SK-N-SH (cell line): Measurements from ENCODE around the gene KRT35. TPM values are rescaled to one million over a fixed set of nuclear protein-coding genes. Genes with fewer than 3 reads are reported as not detected.

Source experiments
- CTCF ChIA-PET: fragments of 300-600, 350-600 bp; formaldehyde crosslinking; extraction: SDS; loops from one replicate; lab custom pipeline; 2021; lab: Yijun Ruan, JAX
- POLR2A ChIA-PET: fragments of 350-600 bp; sonication (Branson Sonifier 250); formaldehyde crosslinking; extraction: SDS; loops from one replicate; lab custom pipeline; 2020; ENCODE audit warnings: antibody characterized with exemption, inconsistent platforms; lab: Yijun Ruan, JAX
- DNase-seq: peaks from one replicate; pipeline ENCODE4 v3.0.0; 2012
- H2AFZ ChIP-seq: fragments of 200-600 bp; sonication (generic); 2 replicates; pipeline ENCODE4 v1.8.1; 2016; ENCODE audit warnings: antibody characterized with exemption, mild to moderate bottlenecking, low read depth
- H3F3A ChIP-seq: fragments of 200-600 bp; sonication (generic); replicated peaks from 2 replicates; pipeline ENCODE3; 2016; ENCODE audit warnings: antibody characterized with exemption, mild to moderate bottlenecking; ENCODE audit not compliant: insufficient read depth
- H3K27ac ChIP-seq, 2 experiments: fragments of 200-500 bp in 1 of 2; fragments of 200-600 bp in 1 of 2; sonication (Bioruptor generic) in 1 of 2; sonication (generic), shearing (Covaris generic) in 1 of 2; 2 replicates each; pipeline versions ENCODE4 v1.5.1 to v1.6.1; 2014 to 2016; ENCODE audit warnings: low read depth in 2 of 2, inconsistent platforms in 1 of 2, low read length in 1 of 2, mild to moderate bottlenecking in 1 of 2, mixed read lengths in 1 of 2
- H3K27me3 ChIP-seq: fragments of 200-600 bp; sonication (generic), shearing (Covaris generic); 2 replicates; pipeline ENCODE4 v1.6.1; 2016; ENCODE audit warnings: mixed run types; ENCODE audit not compliant: insufficient read depth
- H3K36me3 ChIP-seq, 2 experiments: fragments of 200-500 bp in 1 of 2; fragments of 200-600 bp in 1 of 2; sonication (Bioruptor generic) in 1 of 2; sonication (generic) in 1 of 2; replicated peaks in 1 of 2; 2 replicates each; pipeline versions ENCODE3 to v1.5.1; 2014 to 2016; ENCODE audit warnings: low read length in 1 of 2, mild to moderate bottlenecking in 1 of 2; ENCODE audit not compliant: insufficient read depth in 2 of 2, control insufficient read depth in 1 of 2
- H3K4me1 ChIP-seq, 2 experiments: fragments of 200-500 bp in 1 of 2; fragments of 200-600 bp in 1 of 2; sonication (Bioruptor generic) in 1 of 2; sonication (generic), shearing (Covaris generic) in 1 of 2; 2 replicates each; pipeline versions ENCODE4 v1.5.1 to v1.6.1; 2014 to 2016; ENCODE audit warnings: low read depth in 1 of 2, low read length in 1 of 2, mixed run types in 1 of 2; ENCODE audit not compliant: insufficient read depth in 2 of 2, control insufficient read depth in 1 of 2
- H3K4me2 ChIP-seq: fragments of 200-600 bp; sonication (generic), shearing (Covaris generic); 2 replicates; pipeline ENCODE4 v1.6.1; 2017; ENCODE audit warnings: mixed run types
- H3K4me3 ChIP-seq, 2 experiments: fragments of 200-500 bp in 1 of 2; fragments of 200-600 bp in 1 of 2; sonication (Bioruptor generic) in 1 of 2; sonication (generic), shearing (Covaris generic) in 1 of 2; 2 replicates each; pipeline versions ENCODE4 v1.5.1 to v1.8.1; 2014 to 2016; ENCODE audit warnings: low read depth in 2 of 2, inconsistent platforms in 1 of 2, low read length in 1 of 2, mild to moderate bottlenecking in 1 of 2, mixed read lengths in 1 of 2, moderate library complexity in 1 of 2
- H3K79me2 ChIP-seq: fragments of 200-600 bp; sonication (generic); 2 replicates; pipeline ENCODE4 v1.8.1; 2017; ENCODE audit warnings: mild to moderate bottlenecking; ENCODE audit not compliant: insufficient read depth
- H3K9ac ChIP-seq: fragments of 200-600 bp; sonication (generic); 2 replicates; pipeline ENCODE4 v1.6.1; 2017; ENCODE audit warnings: mixed run types
- H3K9me2 ChIP-seq: fragments of 200-600 bp; sonication (generic); 2 replicates; pipeline ENCODE4 v1.6.1; 2017; ENCODE audit warnings: mixed run types
- H3K9me3 ChIP-seq: fragments of 200-600 bp; sonication (generic); 2 replicates; pipeline ENCODE4 v1.6.1; 2017; ENCODE audit warnings: mixed run types, mild to moderate bottlenecking, moderate library complexity
- H4K20me1 ChIP-seq: fragments of 200-600 bp; sonication (generic); 2 replicates; pipeline ENCODE4 v1.6.1; 2017; ENCODE audit warnings: mild to moderate bottlenecking, mixed run types; ENCODE audit not compliant: insufficient read depth
- ELF1 ChIP-seq: IDR thresholded peaks from 2 replicates; pipeline ENCODE4 v1.4.0; 2012
- EP300 ChIP-seq, 2 experiments: IDR thresholded peaks; 2 replicates each; pipeline versions ENCODE4 v1.4.0 to v1.6.1; 2012; ENCODE audit warnings: borderline replicate concordance in 1 of 2, low read depth in 1 of 2, low read length in 1 of 2
- JUND ChIP-seq: IDR thresholded peaks from 2 replicates; pipeline ENCODE4 v1.4.0; 2012
- MXI1 ChIP-seq: IDR thresholded peaks from 2 replicates; pipeline ENCODE4 v1.6.1; 2012; ENCODE audit warnings: mild to moderate bottlenecking, low read depth, low read length, improper control_type of control experiment
- NRF1 ChIP-seq: IDR thresholded peaks from 2 replicates; pipeline ENCODE4 v1.6.1; 2012; ENCODE audit warnings: low read depth, mild to moderate bottlenecking, low read length
- RXRA ChIP-seq: IDR thresholded peaks from 2 replicates; pipeline ENCODE4 v1.4.0; 2012; ENCODE audit warnings: low read depth, mild to moderate bottlenecking, borderline replicate concordance
- TCF12 ChIP-seq: IDR thresholded peaks from 2 replicates; pipeline ENCODE4 v1.4.0; 2012
- YY1 ChIP-seq: IDR thresholded peaks from 2 replicates; pipeline ENCODE4 v1.4.0; 2012; ENCODE audit warnings: low read depth, mild to moderate bottlenecking
- whole genome bisulfite sequencing: methylation state at CpG from one replicate; pipeline ENCODE4 v1.1.6; 2017; ENCODE audit warnings: low lambda C conversion rate; 5-methylcytosine and 5-hydroxymethylcytosine counted together
- polyA plus RNA-seq, 3 experiments: library from polyadenylated mRNA; depleted of rRNA; stranded (reverse); fragments of >200 nt; gene quantifications; 2 replicates each; pipeline ENCODE4 v1.2.3, GENCODE V29; 2012
- TF ChIP-seq, protein P1 (sequence below): IDR thresholded peaks from 2 replicates; pipeline ENCODE4 v1.4.0; 2012; ENCODE audit warnings: low read depth, borderline replicate concordance
- TF ChIP-seq, protein P2 (sequence below): fragments of 150-350 bp; IDR thresholded peaks from 2 replicates; pipeline ENCODE4 v1.6.1; 2017; ENCODE audit warnings: antibody characterized with exemption, low read length, low read depth, borderline replicate concordance
- TF ChIP-seq, protein P3 (sequence below): IDR thresholded peaks from 2 replicates; pipeline ENCODE4 v1.6.1; 2012; ENCODE audit warnings: mild to moderate bottlenecking, low read depth, low read length, moderate library complexity
- TF ChIP-seq, protein P4 (sequence below): fragments of 150-350 bp; IDR thresholded peaks from 2 replicates; pipeline ENCODE4 v1.6.1; 2016; ENCODE audit warnings: mild to moderate bottlenecking, low read depth, low read length
- TF ChIP-seq, protein P5 (sequence below): fragments of 200-600 bp; sonication (generic); IDR thresholded peaks from 2 replicates; pipeline ENCODE4 v1.6.1; 2017; ENCODE audit warnings: antibody characterized with exemption, mild to moderate bottlenecking, moderate library complexity
- TF ChIP-seq, protein P6 (sequence below): IDR thresholded peaks from 2 replicates; pipeline ENCODE4 v1.4.0; 2012; ENCODE audit warnings: low read depth, borderline replicate concordance

KRT35 gene
- polyA plus RNA-seq, 1 of the 3 experiments (the other 2 are of a cell fraction) = not detected

DNA sequence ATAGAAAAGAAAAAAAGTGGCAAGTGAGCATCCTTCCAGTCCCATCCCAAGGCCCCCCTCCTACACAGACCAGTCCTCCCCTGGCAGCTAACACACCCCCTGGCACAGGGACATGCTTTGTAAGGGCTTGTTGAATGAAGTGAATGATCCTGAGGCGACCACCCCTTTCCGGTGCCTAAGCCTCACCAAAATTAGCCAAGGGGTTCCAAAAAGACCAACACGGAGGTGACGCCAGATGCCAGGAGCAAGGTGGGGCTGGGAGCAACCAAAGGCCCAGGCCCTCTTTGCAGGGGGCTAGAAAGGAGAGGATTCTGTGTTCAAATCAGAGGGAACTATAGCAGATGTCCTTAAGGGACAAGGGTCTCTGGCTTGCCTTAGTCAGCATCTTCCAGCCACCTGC, 5.5 kb downstream of the KRT35 start (continued):
- TF ChIP-seq, protein P1, sequence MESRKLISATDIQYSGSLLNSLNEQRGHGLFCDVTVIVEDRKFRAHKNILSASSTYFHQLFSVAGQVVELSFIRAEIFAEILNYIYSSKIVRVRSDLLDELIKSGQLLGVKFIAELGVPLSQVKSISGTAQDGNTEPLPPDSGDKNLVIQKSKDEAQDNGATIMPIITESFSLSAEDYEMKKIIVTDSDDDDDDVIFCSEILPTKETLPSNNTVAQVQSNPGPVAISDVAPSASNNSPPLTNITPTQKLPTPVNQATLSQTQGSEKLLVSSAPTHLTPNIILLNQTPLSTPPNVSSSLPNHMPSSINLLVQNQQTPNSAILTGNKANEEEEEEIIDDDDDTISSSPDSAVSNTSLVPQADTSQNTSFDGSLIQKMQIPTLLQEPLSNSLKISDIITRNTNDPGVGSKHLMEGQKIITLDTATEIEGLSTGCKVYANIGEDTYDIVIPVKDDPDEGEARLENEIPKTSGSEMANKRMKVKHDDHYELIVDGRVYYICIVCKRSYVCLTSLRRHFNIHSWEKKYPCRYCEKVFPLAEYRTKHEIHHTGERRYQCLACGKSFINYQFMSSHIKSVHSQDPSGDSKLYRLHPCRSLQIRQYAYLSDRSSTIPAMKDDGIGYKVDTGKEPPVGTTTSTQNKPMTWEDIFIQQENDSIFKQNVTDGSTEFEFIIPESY = no peak

DNA sequence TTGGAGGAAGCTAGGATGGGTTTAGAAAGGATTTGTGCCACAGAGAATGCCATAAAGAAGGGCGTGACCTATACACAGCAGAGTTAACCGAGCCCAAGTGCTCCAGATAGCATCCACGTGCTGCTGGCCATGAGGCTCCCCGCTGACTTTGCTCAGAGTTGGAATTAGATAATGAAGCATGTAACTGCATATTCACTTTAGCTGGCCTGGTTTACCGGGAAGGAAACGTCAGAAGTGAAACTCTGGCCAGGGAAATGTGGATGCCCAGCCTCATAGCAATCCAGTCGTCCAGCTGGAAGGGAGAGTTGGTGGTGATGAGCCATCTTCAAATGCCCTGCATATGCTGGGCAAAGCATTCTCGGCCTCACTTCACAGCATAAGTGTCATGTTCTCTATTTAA, 6.1 kb downstream of the KRT35 start:
- H3K27ac ChIP-seq = no peak overlapping the region
- no peak for DNase-seq
- POLR2A ChIA-PET = no interaction called here
- no peaks in the 10 kb centered on the region for H3K9me2 ChIP-seq
- no peak overlapping the region for H3K9ac ChIP-seq
- no peaks in the 10 kb centered on the region for H3K36me3 ChIP-seq
- no peaks in the 10 kb centered on the region for H4K20me1 ChIP-seq
- TF ChIP-seq NRF1 (no peak), JUND (no peak), RXRA (no peak), YY1 (no peak), EP300 (IDR thresholded peaks at IDR 0.05; ENCODE audit: borderline replicate concordance in 1 of 2, low read depth in 1 of 2, low read length in 1 of 2) (no peak), ELF1 (no peak), MXI1 (no peak), TCF12 (no peak)
- TF ChIP-seq, protein P2, sequence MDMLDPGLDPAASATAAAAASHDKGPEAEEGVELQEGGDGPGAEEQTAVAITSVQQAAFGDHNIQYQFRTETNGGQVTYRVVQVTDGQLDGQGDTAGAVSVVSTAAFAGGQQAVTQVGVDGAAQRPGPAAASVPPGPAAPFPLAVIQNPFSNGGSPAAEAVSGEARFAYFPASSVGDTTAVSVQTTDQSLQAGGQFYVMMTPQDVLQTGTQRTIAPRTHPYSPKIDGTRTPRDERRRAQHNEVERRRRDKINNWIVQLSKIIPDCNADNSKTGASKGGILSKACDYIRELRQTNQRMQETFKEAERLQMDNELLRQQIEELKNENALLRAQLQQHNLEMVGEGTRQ = no peak
- TF ChIP-seq, protein P3, sequence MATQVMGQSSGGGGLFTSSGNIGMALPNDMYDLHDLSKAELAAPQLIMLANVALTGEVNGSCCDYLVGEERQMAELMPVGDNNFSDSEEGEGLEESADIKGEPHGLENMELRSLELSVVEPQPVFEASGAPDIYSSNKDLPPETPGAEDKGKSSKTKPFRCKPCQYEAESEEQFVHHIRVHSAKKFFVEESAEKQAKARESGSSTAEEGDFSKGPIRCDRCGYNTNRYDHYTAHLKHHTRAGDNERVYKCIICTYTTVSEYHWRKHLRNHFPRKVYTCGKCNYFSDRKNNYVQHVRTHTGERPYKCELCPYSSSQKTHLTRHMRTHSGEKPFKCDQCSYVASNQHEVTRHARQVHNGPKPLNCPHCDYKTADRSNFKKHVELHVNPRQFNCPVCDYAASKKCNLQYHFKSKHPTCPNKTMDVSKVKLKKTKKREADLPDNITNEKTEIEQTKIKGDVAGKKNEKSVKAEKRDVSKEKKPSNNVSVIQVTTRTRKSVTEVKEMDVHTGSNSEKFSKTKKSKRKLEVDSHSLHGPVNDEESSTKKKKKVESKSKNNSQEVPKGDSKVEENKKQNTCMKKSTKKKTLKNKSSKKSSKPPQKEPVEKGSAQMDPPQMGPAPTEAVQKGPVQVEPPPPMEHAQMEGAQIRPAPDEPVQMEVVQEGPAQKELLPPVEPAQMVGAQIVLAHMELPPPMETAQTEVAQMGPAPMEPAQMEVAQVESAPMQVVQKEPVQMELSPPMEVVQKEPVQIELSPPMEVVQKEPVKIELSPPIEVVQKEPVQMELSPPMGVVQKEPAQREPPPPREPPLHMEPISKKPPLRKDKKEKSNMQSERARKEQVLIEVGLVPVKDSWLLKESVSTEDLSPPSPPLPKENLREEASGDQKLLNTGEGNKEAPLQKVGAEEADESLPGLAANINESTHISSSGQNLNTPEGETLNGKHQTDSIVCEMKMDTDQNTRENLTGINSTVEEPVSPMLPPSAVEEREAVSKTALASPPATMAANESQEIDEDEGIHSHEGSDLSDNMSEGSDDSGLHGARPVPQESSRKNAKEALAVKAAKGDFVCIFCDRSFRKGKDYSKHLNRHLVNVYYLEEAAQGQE = no peak
- TF ChIP-seq, protein P4, sequence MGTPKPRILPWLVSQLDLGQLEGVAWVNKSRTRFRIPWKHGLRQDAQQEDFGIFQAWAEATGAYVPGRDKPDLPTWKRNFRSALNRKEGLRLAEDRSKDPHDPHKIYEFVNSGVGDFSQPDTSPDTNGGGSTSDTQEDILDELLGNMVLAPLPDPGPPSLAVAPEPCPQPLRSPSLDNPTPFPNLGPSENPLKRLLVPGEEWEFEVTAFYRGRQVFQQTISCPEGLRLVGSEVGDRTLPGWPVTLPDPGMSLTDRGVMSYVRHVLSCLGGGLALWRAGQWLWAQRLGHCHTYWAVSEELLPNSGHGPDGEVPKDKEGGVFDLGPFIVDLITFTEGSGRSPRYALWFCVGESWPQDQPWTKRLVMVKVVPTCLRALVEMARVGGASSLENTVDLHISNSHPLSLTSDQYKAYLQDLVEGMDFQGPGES = no peak
- TF ChIP-seq, protein P5, sequence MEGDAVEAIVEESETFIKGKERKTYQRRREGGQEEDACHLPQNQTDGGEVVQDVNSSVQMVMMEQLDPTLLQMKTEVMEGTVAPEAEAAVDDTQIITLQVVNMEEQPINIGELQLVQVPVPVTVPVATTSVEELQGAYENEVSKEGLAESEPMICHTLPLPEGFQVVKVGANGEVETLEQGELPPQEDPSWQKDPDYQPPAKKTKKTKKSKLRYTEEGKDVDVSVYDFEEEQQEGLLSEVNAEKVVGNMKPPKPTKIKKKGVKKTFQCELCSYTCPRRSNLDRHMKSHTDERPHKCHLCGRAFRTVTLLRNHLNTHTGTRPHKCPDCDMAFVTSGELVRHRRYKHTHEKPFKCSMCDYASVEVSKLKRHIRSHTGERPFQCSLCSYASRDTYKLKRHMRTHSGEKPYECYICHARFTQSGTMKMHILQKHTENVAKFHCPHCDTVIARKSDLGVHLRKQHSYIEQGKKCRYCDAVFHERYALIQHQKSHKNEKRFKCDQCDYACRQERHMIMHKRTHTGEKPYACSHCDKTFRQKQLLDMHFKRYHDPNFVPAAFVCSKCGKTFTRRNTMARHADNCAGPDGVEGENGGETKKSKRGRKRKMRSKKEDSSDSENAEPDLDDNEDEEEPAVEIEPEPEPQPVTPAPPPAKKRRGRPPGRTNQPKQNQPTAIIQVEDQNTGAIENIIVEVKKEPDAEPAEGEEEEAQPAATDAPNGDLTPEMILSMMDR = no peak
- TF ChIP-seq, protein P6, sequence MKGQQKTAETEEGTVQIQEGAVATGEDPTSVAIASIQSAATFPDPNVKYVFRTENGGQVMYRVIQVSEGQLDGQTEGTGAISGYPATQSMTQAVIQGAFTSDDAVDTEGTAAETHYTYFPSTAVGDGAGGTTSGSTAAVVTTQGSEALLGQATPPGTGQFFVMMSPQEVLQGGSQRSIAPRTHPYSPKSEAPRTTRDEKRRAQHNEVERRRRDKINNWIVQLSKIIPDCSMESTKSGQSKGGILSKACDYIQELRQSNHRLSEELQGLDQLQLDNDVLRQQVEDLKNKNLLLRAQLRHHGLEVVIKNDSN = no peak
- H3K9me3 ChIP-seq = no peaks in the 10 kb centered on the region; the same call in 1 of the 2 replicates
- H3K4me2 ChIP-seq = no peak overlapping the region
- CTCF ChIA-PET = interaction anchor here (0.9 to 3.0 kb wide), 3 partner anchors 16 to 105 kb away, joined by 3 to 15 read pairs (median 3); no protein-coding TSS in a partner anchor
- no peak overlapping the region for H3K4me3 ChIP-seq
- H3K4me1 ChIP-seq = no peaks in the 10 kb centered on the region
- no peaks in the 10 kb centered on the region for H3K79me2 ChIP-seq
- H3K27me3 ChIP-seq = no peaks in the 10 kb centered on the region
- no peak overlapping the region for H2AFZ ChIP-seq
- WGBS = 17% methylated on average over 6 of the region's 8 CpGs
- no peaks in the 10 kb centered on the region for H3F3A ChIP-seq
